ENCODE results near the gene FAM184B.

GRCh38 chr4:17694552-17694951 lies 86.9 kb downstream of the FAM184B start:
- TF ChIP-seq HMGXB4 (CRISPR knock-in tag; IDR thresholded peaks at IDR 0.05; ENCODE audit: borderline replicate concordance) (no peak), CTCF (IDR thresholded peaks at IDR 0.05) (no peak), CHD2 (IDR thresholded peaks at IDR 0.05; ENCODE audit: low read length, partially characterized antibody) (no peak), MYC (IDR thresholded peaks at IDR 0.05; ENCODE audit: borderline replicate concordance, low read length) (no peak), EHMT2 (IDR thresholded peaks at IDR 0.05; ENCODE audit: low read depth) (no peak), PHF8 (IDR thresholded peaks at IDR 0.05; ENCODE audit: borderline replicate concordance, low read depth) (no peak), ZSCAN20 (CRISPR knock-in tag; IDR thresholded peaks at IDR 0.05) (no peak)
